IMR-90 (cell line): ENCODE results near the gene ADRA2C. TPM values are rescaled to one million over a fixed set of nuclear protein-coding genes. Genes with fewer than 3 reads are reported as not detected.
A peak's percentile ranks its signal among the peaks of the same experiment; 100 is the strongest.

Experiments
- ATAC-seq: fragments of 200-7000 bp; cut with Tn5 transposase; 2 replicates; pipeline ENCODE4 v1.9.1; 2020; ENCODE audit warnings: low read depth, mild to moderate bottlenecking, moderate library complexity
- BruUV-seq: library from RNA; stranded (reverse); fragments of 400-500 nt; replicated peaks from 2 replicates; lab custom pipeline; 2021; lab: Mats Ljungman, UMichigan
- CTCF ChIA-PET: fragments of 300-600 bp; formaldehyde crosslinking; extraction: SDS; loops from one replicate; lab custom pipeline; 2021; ENCODE audit warnings: antibody characterized with exemption; lab: Yijun Ruan, JAX
- POLR2A ChIA-PET: fragments of 300-600 bp; sonication (Branson Sonifier 250); formaldehyde crosslinking; loops from one replicate; lab custom pipeline; 2022; ENCODE audit warnings: antibody characterized with exemption; ENCODE audit not compliant: unreplicated experiment; lab: Charles Lee
- DNase-seq: peaks from one replicate; pipeline ENCODE4 v3.0.0; 2013
- H2AFZ ChIP-seq: replicated peaks from 2 replicates; pipeline ENCODE3; 2013; ENCODE audit warnings: low read length, mild to moderate bottlenecking; ENCODE audit not compliant: poor library complexity
- H2AK5ac ChIP-seq: 2 replicates; pipeline ENCODE4 v1.6.1; 2013; ENCODE audit warnings: low read depth, low read length, inconsistent platforms
- H2AK9ac ChIP-seq: replicated peaks from 2 replicates; pipeline ENCODE3; 2013; ENCODE audit warnings: mild to moderate bottlenecking, low read depth, low read length, moderate library complexity; ENCODE audit not compliant: poor library complexity
- H2BK120ac ChIP-seq: 2 replicates; pipeline ENCODE4 v1.6.1; 2013; ENCODE audit warnings: low read depth, low read length, inconsistent platforms
- H2BK15ac ChIP-seq: 3 replicates; pipeline ENCODE4 v1.6.1; 2013; ENCODE audit warnings: low read depth, low read length, inconsistent platforms
- H2BK20ac ChIP-seq: 2 replicates; pipeline ENCODE4 v1.6.1; 2013; ENCODE audit warnings: low read depth, mild to moderate bottlenecking, inconsistent platforms, low read length, moderate library complexity
- H2BK5ac ChIP-seq: 2 replicates; pipeline ENCODE4 v1.6.1; 2013; ENCODE audit warnings: mild to moderate bottlenecking, low read depth, low read length, inconsistent platforms; ENCODE audit not compliant: poor library complexity, severe bottlenecking
- H3K14ac ChIP-seq: replicated peaks from 2 replicates; pipeline ENCODE4 v1.6.1; 2013; ENCODE audit warnings: low read depth, low read length, inconsistent platforms
- H3K18ac ChIP-seq: 2 replicates; pipeline ENCODE4 v1.6.1; 2013; ENCODE audit warnings: low read depth, low read length, control low read depth
- H3K23ac ChIP-seq: 2 replicates; pipeline ENCODE4 v1.6.1; 2013; ENCODE audit warnings: low read depth, low read length, inconsistent platforms
- H3K27ac ChIP-seq: 2 replicates; pipeline ENCODE4 v1.5.1; 2013; ENCODE audit warnings: mild to moderate bottlenecking, control low read depth, low read length; ENCODE audit not compliant: insufficient read depth
- H3K27me3 ChIP-seq: 2 replicates; pipeline ENCODE4 v1.6.1; 2013; ENCODE audit warnings: low read length; ENCODE audit not compliant: control insufficient read depth, insufficient read depth
- H3K36me3 ChIP-seq: 2 replicates; pipeline ENCODE4 v1.6.1; 2013; ENCODE audit warnings: low read length, mixed read lengths; ENCODE audit not compliant: control insufficient read depth, insufficient read depth
- H3K4ac ChIP-seq: 2 replicates; pipeline ENCODE4 v1.6.1; 2013; ENCODE audit warnings: low read depth, low read length, inconsistent platforms
- H3K4me1 ChIP-seq: 2 replicates; pipeline ENCODE4 v1.6.1; 2013; ENCODE audit warnings: low read length, mixed read lengths; ENCODE audit not compliant: control insufficient read depth, insufficient read depth
- H3K4me2 ChIP-seq: 2 replicates; pipeline ENCODE4 v1.6.1; 2013; ENCODE audit warnings: low read depth, mild to moderate bottlenecking, control low read depth, low read length, moderate library complexity
- H3K4me3 ChIP-seq: 2 replicates; pipeline ENCODE4 v1.5.1; 2013; ENCODE audit warnings: low read depth, mild to moderate bottlenecking, control low read depth, low read length, moderate library complexity; ENCODE audit not compliant: insufficient read depth
- H3K56ac ChIP-seq: 2 replicates; pipeline ENCODE4 v1.6.1; 2013; ENCODE audit warnings: low read length, inconsistent platforms; ENCODE audit not compliant: insufficient read depth; ENCODE audit errors: extremely low read depth
- H3K79me1 ChIP-seq, 2 experiments: 2 replicates each; pipeline ENCODE4 v1.6.1; 2013; ENCODE audit warnings: low read length in 2 of 2, inconsistent platforms in 1 of 2, low read depth in 1 of 2
- H3K9ac ChIP-seq: 2 replicates; pipeline ENCODE4 v1.6.1; 2013; ENCODE audit warnings: low read depth, low read length, control low read depth
- H3K9me1 ChIP-seq: 2 replicates; pipeline ENCODE4 v1.6.1; 2013; ENCODE audit warnings: low read length, inconsistent platforms; ENCODE audit not compliant: insufficient read depth
- H3K9me3 ChIP-seq: 2 replicates; pipeline ENCODE4 v1.6.1; 2013; ENCODE audit warnings: low read length; ENCODE audit not compliant: control insufficient read depth, insufficient read depth
- H4K20me1 ChIP-seq: 2 replicates; pipeline ENCODE4 v1.6.1; 2013; ENCODE audit warnings: low read length, inconsistent platforms; ENCODE audit not compliant: insufficient read depth
- H4K5ac ChIP-seq: 2 replicates; pipeline ENCODE4 v1.6.1; 2013; ENCODE audit warnings: mild to moderate bottlenecking, low read depth, low read length, control low read depth
- H4K8ac ChIP-seq, 2 experiments: 2 replicates each; pipeline ENCODE4 v1.6.1; 2013; ENCODE audit warnings: low read depth in 2 of 2, low read length in 2 of 2, control low read depth in 1 of 2, inconsistent platforms in 1 of 2
- H4K91ac ChIP-seq: 2 replicates; pipeline ENCODE4 v1.6.1; 2013; ENCODE audit warnings: low read depth, low read length, inconsistent platforms; ENCODE audit not compliant: insufficient read depth
- BHLHE40 ChIP-seq: fragments of 150-350 bp; IDR thresholded peaks from 2 replicates; pipeline ENCODE4 v1.6.1; 2016; ENCODE audit warnings: mild to moderate bottlenecking, low read depth, low read length
- CEBPB ChIP-seq: IDR thresholded peaks from 2 replicates; pipeline ENCODE4 v1.6.1; 2012; ENCODE audit warnings: low read depth, low read length, improper control_type of control experiment
- FOS ChIP-seq: fragments of 150-350 bp; IDR thresholded peaks from 2 replicates; pipeline ENCODE4 v1.6.1; 2016; ENCODE audit warnings: low read depth, low read length
- MAZ ChIP-seq: IDR thresholded peaks from 2 replicates; pipeline ENCODE4 v1.6.1; 2012; ENCODE audit warnings: low read depth, mild to moderate bottlenecking, low read length, improper control_type of control experiment, moderate library complexity, borderline replicate concordance
- MXI1 ChIP-seq: IDR thresholded peaks from 2 replicates; pipeline ENCODE4 v1.6.1; 2012; ENCODE audit warnings: low read depth, mild to moderate bottlenecking, low read length, moderate library complexity, borderline replicate concordance
- NFE2L2 ChIP-seq: fragments of 150-350 bp; IDR thresholded peaks from 2 replicates; pipeline ENCODE4 v1.6.1; 2016; ENCODE audit warnings: low read depth, mild to moderate bottlenecking, low read length
- POLR2A ChIP-seq: IDR thresholded peaks from 2 replicates; pipeline ENCODE4 v1.6.1; 2012; ENCODE audit warnings: mild to moderate bottlenecking, low read depth, low read length
- RAD21 ChIP-seq: IDR thresholded peaks from 2 replicates; pipeline ENCODE4 v1.6.1; 2012; ENCODE audit warnings: low read length, improper control_type of control experiment
- RCOR1 ChIP-seq: IDR thresholded peaks from 2 replicates; pipeline ENCODE4 v1.6.1; 2012; ENCODE audit warnings: mild to moderate bottlenecking, low read length, improper control_type of control experiment; ENCODE audit not compliant: insufficient replicate concordance
- RFX5 ChIP-seq: IDR thresholded peaks from 2 replicates; pipeline ENCODE4 v1.8.0; 2012; ENCODE audit warnings: low read depth, mild to moderate bottlenecking, low read length, moderate library complexity
- SMC3 ChIP-seq: fragments of 150-350 bp; IDR thresholded peaks from 2 replicates; pipeline ENCODE4 v1.6.1; 2016; ENCODE audit warnings: low read depth, mild to moderate bottlenecking, antibody characterized with exemption, low read length, moderate library complexity
- WGBS, 2 experiments: methylation state at CpG; one replicate each; pipeline versions ENCODE4 v1.1.5 to v1.1.7; 2013; ENCODE audit warnings: missing lambda C conversion rate in 2 of 2; ENCODE audit not compliant: insufficient read length in 1 of 2; ENCODE audit errors: extremely low coverage in 2 of 2; 5-methylcytosine and 5-hydroxymethylcytosine counted together
- dilution Hi-C: fragments of 300-500 bp; cut with HindIII; formaldehyde crosslinking; loops from one replicate; pipeline ENCODE4 v1.14.3; 2018; ENCODE audit warnings: low sequenced_read_pairs; ENCODE audit not compliant: unreplicated experiment
- in situ Hi-C: fragments of 300-500 bp; cut with MboI; formaldehyde crosslinking; loops from 3 replicates; pipeline ENCODE4 v1.14.3; 2019; ENCODE audit warnings: low sequenced_read_pairs, inconsistent platforms, mixed read lengths
- intact Hi-C: fragments of 100-400 bp; cut with micrococcal nuclease; formaldehyde crosslinking; loops from 2 replicates; pipeline ENCODE4 v1.10.0; 2022
- polyA plus RNA-seq, 3 experiments: library from polyadenylated mRNA; depleted of rRNA; stranded (reverse); fragments of >200 nt; gene quantifications; 2 replicates each; pipeline ENCODE4 v1.2.3, GENCODE V29; 2012; ENCODE audit warnings: low replicate concordance in 1 of 3
- total RNA-seq: library from RNA; depleted of rRNA; stranded (reverse); fragments of >200 nt; gene quantifications from 2 replicates; pipeline ENCODE4 v1.2.3, GENCODE V29; 2012
- TF ChIP-seq, protein P1 (sequence below): fragments of 150-350 bp; IDR thresholded peaks from 2 replicates; pipeline ENCODE4 v1.6.1; 2016; ENCODE audit warnings: low read depth, mild to moderate bottlenecking, low read length, moderate library complexity, borderline replicate concordance
- TF ChIP-seq, protein P2 (sequence below): fragments of 150-350 bp; IDR thresholded peaks from 2 replicates; pipeline ENCODE4 v1.6.1; 2017; ENCODE audit warnings: mild to moderate bottlenecking, antibody characterized with exemption, low read length, low read depth
- TF ChIP-seq, protein P3 (sequence below): conservative IDR thresholded peaks from 2 replicates; pipeline ENCODE4 v1.5.1; 2012; ENCODE audit warnings: mild to moderate bottlenecking, low read depth, low read length, improper control_type of control experiment

Gene ADRA2C
- total and polyA plus RNA-seq, 2 of the 4 experiments (the other 2 are of a cell fraction): under 0.01 to 0.14 TPM

GRCh38 chr4:3781997-3782930 is 16.1 kb downstream of the ADRA2C start:
- Histone ChIP-seq H2BK15ac (no peak overlapping the region), H3K27me3 (peaks cover 4% of the 10 kb centered on the region; the same call in 1 of the 2 replicates), H3K9me1 (no peaks in the 10 kb centered on the region), H2AK5ac (no peak overlapping the region), H3K79me1 (no peaks in the 10 kb centered on the region), H3K4me3 (no peak overlapping the region), H4K91ac (no peak overlapping the region), H3K9me3 (no peaks in the 10 kb centered on the region; the same call in 1 of the 2 replicates), H4K8ac (no peak overlapping the region), H3K14ac (no peak overlapping the region), H3K4me2 (no peak overlapping the region), H3K56ac (no peak overlapping the region), H3K9ac (no peak overlapping the region), H2BK5ac (no peak overlapping the region), H3K4ac (no peak overlapping the region), H3K18ac (no peak overlapping the region), H2AK9ac (peak overlapping the region; percentile 24), H3K36me3 (no peaks in the 10 kb centered on the region), H2AFZ (no peak overlapping the region), H4K5ac (no peak overlapping the region), H2BK20ac (no peak overlapping the region), H3K27ac (no peak overlapping the region), H4K20me1 (no peaks in the 10 kb centered on the region), H3K23ac (no peak overlapping the region), H3K4me1 (no peaks in the 10 kb centered on the region), H2BK120ac (no peak overlapping the region)
- dilution Hi-C loops (no loop called here), in situ Hi-C loops (no loop called here), intact Hi-C loops (no loop called here)
- 54% methylated on average over 12 of the region's 25 CpGs; no CpG with 5 or more reads in 1 of the 2 experiments for WGBS, 2 experiments
- BruUV-seq: no TSS peak
- ATAC-seq (no peak), DNase-seq (no peak)
- ChIA-PET POLR2A (no interaction called here), CTCF (no interaction called here)
- TF ChIP-seq RCOR1 (no peak), MXI1 (no peak), RAD21 (no peak), MAZ (no peak), POLR2A (no peak), SMC3 (no peak), RFX5 (no peak), NFE2L2 (no peak), FOS (no peak), BHLHE40 (no peak), CEBPB (no peak)
- TF ChIP-seq, protein P1, sequence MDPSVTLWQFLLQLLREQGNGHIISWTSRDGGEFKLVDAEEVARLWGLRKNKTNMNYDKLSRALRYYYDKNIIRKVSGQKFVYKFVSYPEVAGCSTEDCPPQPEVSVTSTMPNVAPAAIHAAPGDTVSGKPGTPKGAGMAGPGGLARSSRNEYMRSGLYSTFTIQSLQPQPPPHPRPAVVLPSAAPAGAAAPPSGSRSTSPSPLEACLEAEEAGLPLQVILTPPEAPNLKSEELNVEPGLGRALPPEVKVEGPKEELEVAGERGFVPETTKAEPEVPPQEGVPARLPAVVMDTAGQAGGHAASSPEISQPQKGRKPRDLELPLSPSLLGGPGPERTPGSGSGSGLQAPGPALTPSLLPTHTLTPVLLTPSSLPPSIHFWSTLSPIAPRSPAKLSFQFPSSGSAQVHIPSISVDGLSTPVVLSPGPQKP: no peak
- TF ChIP-seq, protein P2, sequence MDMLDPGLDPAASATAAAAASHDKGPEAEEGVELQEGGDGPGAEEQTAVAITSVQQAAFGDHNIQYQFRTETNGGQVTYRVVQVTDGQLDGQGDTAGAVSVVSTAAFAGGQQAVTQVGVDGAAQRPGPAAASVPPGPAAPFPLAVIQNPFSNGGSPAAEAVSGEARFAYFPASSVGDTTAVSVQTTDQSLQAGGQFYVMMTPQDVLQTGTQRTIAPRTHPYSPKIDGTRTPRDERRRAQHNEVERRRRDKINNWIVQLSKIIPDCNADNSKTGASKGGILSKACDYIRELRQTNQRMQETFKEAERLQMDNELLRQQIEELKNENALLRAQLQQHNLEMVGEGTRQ: no peak
- TF ChIP-seq, protein P3, sequence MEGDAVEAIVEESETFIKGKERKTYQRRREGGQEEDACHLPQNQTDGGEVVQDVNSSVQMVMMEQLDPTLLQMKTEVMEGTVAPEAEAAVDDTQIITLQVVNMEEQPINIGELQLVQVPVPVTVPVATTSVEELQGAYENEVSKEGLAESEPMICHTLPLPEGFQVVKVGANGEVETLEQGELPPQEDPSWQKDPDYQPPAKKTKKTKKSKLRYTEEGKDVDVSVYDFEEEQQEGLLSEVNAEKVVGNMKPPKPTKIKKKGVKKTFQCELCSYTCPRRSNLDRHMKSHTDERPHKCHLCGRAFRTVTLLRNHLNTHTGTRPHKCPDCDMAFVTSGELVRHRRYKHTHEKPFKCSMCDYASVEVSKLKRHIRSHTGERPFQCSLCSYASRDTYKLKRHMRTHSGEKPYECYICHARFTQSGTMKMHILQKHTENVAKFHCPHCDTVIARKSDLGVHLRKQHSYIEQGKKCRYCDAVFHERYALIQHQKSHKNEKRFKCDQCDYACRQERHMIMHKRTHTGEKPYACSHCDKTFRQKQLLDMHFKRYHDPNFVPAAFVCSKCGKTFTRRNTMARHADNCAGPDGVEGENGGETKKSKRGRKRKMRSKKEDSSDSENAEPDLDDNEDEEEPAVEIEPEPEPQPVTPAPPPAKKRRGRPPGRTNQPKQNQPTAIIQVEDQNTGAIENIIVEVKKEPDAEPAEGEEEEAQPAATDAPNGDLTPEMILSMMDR: no peak
